ENCODE data around the gene ADCY9.

The ADCY9 gene

GRCh38 chr16:4113358-4114256, 2.6 kb downstream of the ADCY9 start:
- no peak overlapping the region for H3K4me3 ChIP-seq (ENCODE audit: insufficient read depth, low read length, poor library complexity, severe bottlenecking)

GRCh38 chr16:4111748-4112696, 4.2 kb downstream of the ADCY9 start:
- no peaks in the 10 kb centered on the region for H4K20me1 ChIP-seq (ENCODE audit: low read depth, low read length)
- no peaks in the 10 kb centered on the region for H3K27me3 ChIP-seq (ENCODE audit: low read length)
- no peak overlapping the region for H3K4me2 ChIP-seq (ENCODE audit: low read depth, low read length, poor library complexity, severe bottlenecking)
- H3K9me2 ChIP-seq (replicated peaks; ENCODE audit: insufficient read depth, low read length), result no peaks in the 10 kb centered on the region
- H3K36me3 ChIP-seq (ENCODE audit: low read length), result no peaks in the 10 kb centered on the region
- no peak overlapping the region for H3K27ac ChIP-seq (ENCODE audit: low read depth, low read length)
- H3K9ac ChIP-seq (ENCODE audit: low read length), result no peak overlapping the region
- no peak overlapping the region for H2AFZ ChIP-seq (ENCODE audit: low read depth, low read length, severe bottlenecking)
- no peaks in the 10 kb centered on the region for H3K9me3 ChIP-seq (ENCODE audit: insufficient read depth, low read length)
- no peak overlapping the region for H3K4me3 ChIP-seq (ENCODE audit: insufficient read depth, low read length, poor library complexity, severe bottlenecking)
- H3F3A ChIP-seq (ENCODE audit: insufficient read depth), result no peaks in the 10 kb centered on the region
- H3K79me2 ChIP-seq (ENCODE audit: insufficient read depth, low read length), result no peaks in the 10 kb centered on the region
- no peak for TF ChIP-seq EZH2phosphoT487 (conservative IDR thresholded peaks at IDR 0.05; ENCODE audit: low read length)
- TF ChIP-seq CTCF (IDR thresholded peaks at IDR 0.05; ENCODE audit: insufficient read depth, low read length, poor library complexity, severe bottlenecking), result no peak

More at GRCh38 chr16:4113358-4114256, 2.6 kb downstream of the ADCY9 start:
- no peak overlapping the region for H2AFZ ChIP-seq (ENCODE audit: low read depth, low read length, severe bottlenecking)
- H3K9me3 ChIP-seq (ENCODE audit: insufficient read depth, low read length), result no peaks in the 10 kb centered on the region
- no peak overlapping the region for H3K27ac ChIP-seq (ENCODE audit: low read depth, low read length)
- no peaks in the 10 kb centered on the region for H3K79me2 ChIP-seq (ENCODE audit: insufficient read depth, low read length)
- H3K9ac ChIP-seq (ENCODE audit: low read length), result no peak overlapping the region
- H3F3A ChIP-seq (ENCODE audit: insufficient read depth), result no peaks in the 10 kb centered on the region
- no peak overlapping the region for H3K4me2 ChIP-seq (ENCODE audit: low read depth, low read length, poor library complexity, severe bottlenecking)
- no peaks in the 10 kb centered on the region for H3K9me2 ChIP-seq (replicated peaks; ENCODE audit: insufficient read depth, low read length)
- no peak for TF ChIP-seq CTCF (IDR thresholded peaks at IDR 0.05; ENCODE audit: insufficient read depth, low read length, poor library complexity, severe bottlenecking)
- no peak for TF ChIP-seq EZH2phosphoT487 (conservative IDR thresholded peaks at IDR 0.05; ENCODE audit: low read length)
- H3K36me3 ChIP-seq (ENCODE audit: low read length), result no peaks in the 10 kb centered on the region
- no peaks in the 10 kb centered on the region for H3K27me3 ChIP-seq (ENCODE audit: low read length)
- H4K20me1 ChIP-seq (ENCODE audit: low read depth, low read length), result no peaks in the 10 kb centered on the region

GRCh38 chr16:4110680-4111079, 5.6 kb downstream of the ADCY9 start:
- Histone ChIP-seq H3K79me2 (ENCODE audit: insufficient read depth, low read length) (no peaks in the 10 kb centered on the region), H3K9me2 (replicated peaks; ENCODE audit: insufficient read depth, low read length) (no peaks in the 10 kb centered on the region), H3K9ac (ENCODE audit: low read length) (no peak overlapping the region), H3K27ac (ENCODE audit: low read depth, low read length) (no peak overlapping the region), H3K4me3 (ENCODE audit: insufficient read depth, low read length, poor library complexity, severe bottlenecking) (no peak overlapping the region), H3K27me3 (ENCODE audit: low read length) (no peaks in the 10 kb centered on the region), H2AFZ (ENCODE audit: low read depth, low read length, severe bottlenecking) (no peak overlapping the region), H3F3A (ENCODE audit: insufficient read depth) (no peaks in the 10 kb centered on the region), H4K20me1 (ENCODE audit: low read depth, low read length) (no peaks in the 10 kb centered on the region), H3K9me3 (ENCODE audit: insufficient read depth, low read length) (no peaks in the 10 kb centered on the region), H3K4me2 (ENCODE audit: low read depth, low read length, poor library complexity, severe bottlenecking) (no peak overlapping the region), H3K36me3 (ENCODE audit: low read length) (no peaks in the 10 kb centered on the region)
- no peak for TF ChIP-seq CTCF (IDR thresholded peaks at IDR 0.05; ENCODE audit: insufficient read depth, low read length, poor library complexity, severe bottlenecking)
- no peak for TF ChIP-seq EZH2phosphoT487 (conservative IDR thresholded peaks at IDR 0.05; ENCODE audit: low read length)

All from SU-DHL-6 (cell line).